ENCODE data around the gene ERC1.
"Not testable (repeated sequence)": the region's sequence is repeated elsewhere in the genome, so short reads cannot be mapped to it uniquely, and the experiment has no call there.

ERC1 gene

GRCh38 chr12:988646-989045 is 2.4 kb upstream of the ERC1 start:
- DNase-seq = no peak

DNA sequence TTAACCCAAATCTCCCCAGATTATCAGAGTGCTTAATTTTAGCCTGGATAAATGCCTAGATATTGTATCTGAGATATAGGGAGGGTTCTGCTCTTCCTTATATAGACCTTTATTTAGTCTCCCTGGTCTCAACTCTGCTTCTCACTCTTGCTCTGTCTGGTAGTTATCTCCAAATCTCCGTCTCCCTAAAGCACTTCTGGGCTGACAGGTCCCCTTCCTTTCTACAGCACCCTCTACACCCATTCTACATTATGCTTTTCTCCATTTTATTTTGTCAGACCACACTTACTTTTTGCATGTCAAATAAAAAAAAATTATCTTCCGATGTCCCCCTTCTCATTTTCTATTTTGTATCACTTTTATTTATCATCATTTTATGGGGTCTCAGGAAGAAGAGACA is 2.0 kb upstream of the ERC1 start:
- DNase-seq = no peak

DNA sequence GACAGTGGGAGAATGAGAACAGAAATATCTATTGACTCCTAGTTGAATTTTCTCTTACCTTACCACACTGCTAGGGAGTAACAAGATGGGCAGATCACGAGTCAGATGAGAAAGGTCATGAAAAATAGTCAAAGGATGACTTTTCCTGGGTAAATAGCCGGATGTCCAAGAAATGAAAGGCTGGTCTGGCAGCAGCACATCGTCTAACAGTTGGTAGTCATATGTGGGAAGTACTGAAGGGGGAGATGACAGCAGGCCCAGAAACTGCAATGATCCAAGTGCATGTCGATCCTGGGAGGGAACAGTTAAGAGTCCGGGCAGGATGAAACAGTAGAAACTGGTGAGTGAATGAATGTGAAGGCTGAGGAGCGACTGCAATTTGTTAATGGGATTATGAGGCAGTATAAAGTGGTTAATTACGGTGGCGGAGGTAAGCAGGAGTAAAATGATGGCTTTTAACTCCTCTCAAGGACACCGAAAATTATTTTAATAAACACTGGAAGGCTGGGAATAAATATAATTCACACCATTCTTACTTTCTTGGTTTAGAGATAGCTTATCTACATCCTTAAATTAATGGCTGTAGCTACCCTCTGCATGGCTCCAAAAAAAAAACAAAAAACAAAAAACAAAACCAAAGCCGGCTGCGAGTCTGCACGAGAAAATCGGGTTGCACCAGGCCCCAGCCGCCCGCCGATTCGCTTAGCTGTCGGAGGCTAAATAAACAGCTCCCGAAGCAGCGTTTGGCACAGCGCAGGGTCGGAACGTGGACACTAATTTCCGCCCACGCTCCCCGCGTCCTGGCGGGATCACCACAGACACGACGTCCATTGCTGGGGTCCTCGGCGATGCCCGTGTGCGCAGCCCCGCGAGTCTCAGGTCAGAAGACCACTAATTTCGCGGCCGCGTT is 1.0 kb upstream of the ERC1 start:
- peak; percentile 44 for DNase-seq

- peak in 1 of 2 donors; percentile 2 for DNase-seq
These were observed 619 bp downstream of the ERC1 start for GRCh38 chr12:991350-992333.

- no peak for DNase-seq
These were observed 1.6 kb downstream of the ERC1 start for GRCh38 chr12:992647-993046.

- no peak for DNase-seq
These were observed 5.9 kb downstream of the ERC1 start for GRCh38 chr12:996881-997280.

DNA sequence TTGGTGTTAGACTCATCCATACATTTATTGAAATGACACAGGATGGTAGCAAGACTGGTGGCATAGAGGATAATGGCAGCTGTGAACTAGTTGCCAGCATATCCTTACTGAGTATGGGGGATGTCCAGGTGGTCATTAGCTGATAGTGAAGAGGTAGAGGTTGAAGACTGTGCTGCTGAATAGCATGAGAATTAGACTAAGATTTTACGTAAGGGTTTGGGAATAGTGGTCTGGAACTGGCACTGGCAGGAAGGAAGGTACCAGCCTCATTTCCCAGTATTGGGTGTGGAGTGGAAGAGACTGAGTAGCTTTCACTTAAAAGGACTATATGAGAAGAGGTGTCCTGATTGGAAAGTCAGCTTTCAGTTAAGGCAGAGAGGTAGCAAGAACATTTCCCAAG is 6.5 kb downstream of the ERC1 start:
- DNase-seq = no peak

- DNase-seq = no peak
These were observed 7.2 kb downstream of the ERC1 start for GRCh38 chr12:998020-998874.

- DNase-seq = not testable (repeated sequence)
These were observed 8.7 kb downstream of the ERC1 start for GRCh38 chr12:999736-1000135.

DNA sequence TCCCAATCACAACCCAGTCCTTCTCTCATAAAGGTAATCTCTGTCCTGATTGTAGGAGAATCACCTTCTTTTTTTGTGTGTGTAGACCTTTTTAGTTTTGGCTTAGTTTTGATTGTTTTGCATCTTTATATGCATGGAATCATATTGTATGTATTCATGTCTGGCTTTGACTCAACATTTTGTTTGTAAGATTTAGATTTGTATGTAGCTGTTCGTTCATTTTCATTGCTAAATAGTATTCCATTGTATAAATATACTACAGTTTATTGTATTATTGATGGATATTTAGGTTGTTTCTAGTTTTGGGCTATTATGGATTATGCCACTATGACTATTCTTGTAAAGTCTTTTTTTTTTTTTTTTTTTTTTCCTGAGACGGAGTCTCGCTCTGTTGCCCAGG is 10.5 kb downstream of the ERC1 start:
- DNase-seq = no peak

GRCh38 chr12:1003600-1004271 is 12.7 kb downstream of the ERC1 start:
- no peak for DNase-seq

DNA sequence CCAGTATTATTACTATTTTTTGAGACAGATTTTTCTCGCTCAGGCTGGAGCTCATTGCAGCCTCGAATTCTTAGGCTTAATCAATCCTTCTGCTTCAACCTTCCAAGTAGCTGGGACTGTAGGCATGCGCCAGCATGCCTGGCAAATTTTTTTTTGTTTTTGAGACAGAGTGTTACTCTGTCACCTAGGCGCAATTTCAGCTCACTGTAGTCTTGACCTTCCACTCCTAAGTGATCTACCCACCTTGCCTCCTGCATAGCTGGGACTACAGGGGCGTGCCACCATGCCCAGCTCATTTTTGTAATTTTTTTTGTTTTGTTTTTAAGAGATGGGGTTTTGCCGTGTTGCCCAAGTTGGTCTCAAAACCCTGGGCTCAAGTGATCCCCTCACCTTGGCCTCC is 15.2 kb downstream of the ERC1 start:
- DNase-seq = no peak

- DNase-seq = no peak
These were observed 16.3 kb downstream of the ERC1 start for GRCh38 chr12:1007276-1007675.

DNA sequence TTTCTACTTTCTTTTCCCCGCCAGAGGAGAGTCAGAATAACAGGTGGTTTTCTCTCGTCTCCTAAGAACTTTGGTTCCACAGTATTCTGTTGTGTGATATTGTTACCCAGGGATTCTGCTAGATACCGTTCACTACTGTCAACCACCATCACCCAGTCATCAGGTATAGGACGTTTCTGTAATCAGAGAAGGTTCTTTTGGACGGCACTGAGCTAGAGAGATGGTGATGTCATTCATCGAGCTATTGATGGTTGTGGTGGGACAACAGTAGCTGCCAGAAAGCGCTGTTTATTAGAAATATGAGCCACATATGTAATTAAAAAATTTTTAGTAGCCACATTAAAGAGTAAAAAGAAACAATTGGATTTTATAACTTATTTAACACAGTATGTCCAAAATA is 17.0 kb downstream of the ERC1 start:
- DNase-seq = no peak

DNA sequence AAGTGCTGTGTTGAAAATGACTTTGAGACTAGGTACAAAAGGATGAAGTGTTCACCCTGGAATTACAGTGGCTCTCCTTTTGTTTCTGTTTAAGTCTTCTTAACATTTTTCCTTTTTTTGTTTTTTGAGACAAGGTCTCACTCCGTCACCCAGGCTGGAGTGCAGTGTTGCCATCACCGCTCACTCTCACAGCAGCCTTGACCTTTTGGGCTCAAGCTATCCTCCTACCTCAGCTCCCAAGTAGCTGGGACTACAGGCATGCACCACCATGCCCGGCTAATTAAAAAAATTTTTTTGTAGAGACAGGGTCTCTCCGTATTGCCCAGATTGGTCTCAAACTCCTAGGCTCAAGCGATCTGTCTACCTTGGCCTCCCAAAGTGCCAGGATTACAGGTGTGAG is 20.1 kb downstream of the ERC1 start:
- no peak for DNase-seq

- no peak for DNase-seq
These were observed 22.8 kb downstream of the ERC1 start for GRCh38 chr12:1013618-1014489.

DNA sequence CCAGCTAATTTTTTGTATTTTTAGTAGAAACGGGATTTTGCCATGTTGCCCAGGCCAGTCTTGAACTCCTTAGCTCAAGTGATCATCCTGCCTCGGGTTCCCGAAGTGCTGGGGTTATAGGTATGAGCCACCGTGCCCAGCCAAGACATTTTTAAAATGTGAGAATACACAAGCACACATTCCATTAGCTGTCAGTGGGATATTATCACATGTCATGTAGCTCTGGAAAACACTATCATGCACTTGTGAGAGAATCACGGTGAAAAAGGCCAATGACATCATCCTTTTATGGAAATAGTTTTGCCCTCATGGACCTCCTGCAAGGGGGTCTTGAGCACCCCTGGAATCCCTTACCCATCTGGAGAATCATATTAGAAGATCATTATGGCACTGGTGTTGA is 28.3 kb downstream of the ERC1 start:
- no peak for DNase-seq

DNA sequence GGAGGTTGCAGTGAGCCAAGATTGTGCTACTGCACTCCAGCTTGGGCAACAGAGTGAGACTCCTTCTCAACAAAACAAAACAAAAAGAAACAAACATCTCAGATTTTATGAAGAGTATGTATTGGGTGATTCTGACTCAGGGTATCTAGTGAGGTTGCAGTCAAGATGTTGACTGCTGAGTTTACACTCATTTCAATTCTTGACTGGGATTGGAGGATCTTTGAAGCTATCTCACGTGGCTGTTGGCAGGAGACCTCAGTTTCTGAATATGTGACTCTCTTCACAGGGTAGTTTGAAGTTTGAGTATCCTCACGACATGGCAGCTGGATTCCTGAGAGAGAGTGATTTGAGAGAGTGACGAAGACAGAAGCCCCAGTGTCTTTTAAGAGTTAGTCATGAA is 29.4 kb downstream of the ERC1 start:
- no peak for DNase-seq

- DNase-seq = no peak
These were observed 31.3 kb downstream of the ERC1 start for GRCh38 chr12:1022032-1022970.

- no peak for DNase-seq
These were observed 39.8 kb downstream of the ERC1 start for GRCh38 chr12:1030779-1031178.

Measured in activated CD4-positive, alpha-beta T cell treated with anti-CD3 and anti-CD28 coated beads for 4 hours (primary cell).